Superior temporal gyrus (tissue), 1 donor: ENCODE data around the gene NT5DC4.
"Not testable (repeated sequence)": the region's sequence is repeated elsewhere in the genome, so short reads cannot be mapped to it uniquely, and the experiment has no call there.

ENCODE experiments used
- DNase-seq: peaks from one replicate; pipeline ENCODE4 v3.0.0-alpha.2; 2016; ENCODE audit errors: extremely low spot score

The NT5DC4 gene

DNA sequence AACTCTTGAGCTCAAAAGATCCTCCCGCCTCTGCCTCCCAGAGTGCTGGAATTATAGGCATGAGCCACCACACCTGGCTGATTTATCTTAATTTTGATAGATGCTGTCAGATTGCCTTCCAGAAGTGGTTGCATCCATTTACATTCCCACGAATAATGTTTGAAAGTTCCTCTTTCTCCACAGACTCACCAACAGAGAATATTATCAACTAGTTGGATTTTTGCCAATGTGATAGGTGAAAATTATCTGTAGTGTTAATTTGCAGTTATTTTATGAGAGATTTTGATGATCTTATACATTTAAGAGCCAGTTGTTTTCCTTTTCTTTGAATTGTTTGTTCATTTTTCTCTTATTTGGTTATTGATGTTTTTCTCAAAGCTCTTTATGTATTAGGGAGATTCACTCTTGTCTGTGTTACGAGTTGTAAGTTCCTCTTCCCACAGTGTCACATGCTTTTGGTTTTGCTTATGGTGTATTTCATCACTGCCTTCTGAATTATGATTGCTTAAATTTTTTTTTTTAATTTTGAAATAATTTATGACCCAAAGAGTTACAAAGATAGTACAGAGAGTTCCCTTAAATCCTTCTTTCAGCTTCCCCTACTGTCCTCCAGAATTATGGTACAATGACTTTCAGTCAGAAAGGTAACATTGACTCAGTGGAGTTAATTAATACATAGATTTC is 20.7 kb upstream of the NT5DC4 start:
- no peak for DNase-seq

DNA sequence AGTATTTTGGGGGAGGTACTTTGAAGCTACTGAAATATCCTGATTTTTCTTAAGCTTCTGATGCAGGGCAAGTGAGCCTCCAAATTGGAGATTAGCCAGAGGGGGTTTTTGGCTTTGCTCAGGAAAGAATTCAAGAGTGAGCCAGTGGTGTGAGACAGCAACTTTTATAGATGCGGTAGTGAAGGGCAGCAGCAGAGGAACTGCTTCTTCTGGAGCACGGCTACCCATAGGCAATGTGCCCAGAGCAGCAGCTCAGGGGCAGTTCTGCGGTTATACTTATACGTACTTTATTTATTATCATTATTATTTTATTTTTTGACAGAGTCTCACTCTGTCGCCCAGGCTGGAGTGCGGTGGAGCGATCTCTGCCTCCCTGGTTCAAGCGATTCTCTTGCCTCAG is 19.8 kb upstream of the NT5DC4 start:
- DNase-seq: no peak

DNA sequence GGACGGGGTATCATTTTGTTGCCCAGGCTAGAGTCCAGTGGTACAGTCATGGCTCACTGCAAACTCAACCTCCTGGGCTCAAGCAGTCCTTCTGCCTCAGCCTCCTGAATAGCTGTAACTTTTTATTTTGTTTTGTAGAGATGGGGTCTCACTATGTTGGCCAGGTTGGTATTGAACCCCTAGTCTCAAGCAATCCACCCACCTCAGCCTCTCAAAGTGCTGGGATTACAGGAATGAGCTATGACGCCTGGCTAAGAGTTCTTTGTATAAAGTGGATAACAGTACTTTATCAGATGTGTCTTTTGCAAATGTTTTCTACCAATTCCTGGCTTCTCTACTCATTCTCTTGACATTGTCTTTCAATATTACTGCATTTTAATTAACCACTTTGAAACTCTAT is 17.1 kb upstream of the NT5DC4 start:
- DNase-seq: no peak

DNA sequence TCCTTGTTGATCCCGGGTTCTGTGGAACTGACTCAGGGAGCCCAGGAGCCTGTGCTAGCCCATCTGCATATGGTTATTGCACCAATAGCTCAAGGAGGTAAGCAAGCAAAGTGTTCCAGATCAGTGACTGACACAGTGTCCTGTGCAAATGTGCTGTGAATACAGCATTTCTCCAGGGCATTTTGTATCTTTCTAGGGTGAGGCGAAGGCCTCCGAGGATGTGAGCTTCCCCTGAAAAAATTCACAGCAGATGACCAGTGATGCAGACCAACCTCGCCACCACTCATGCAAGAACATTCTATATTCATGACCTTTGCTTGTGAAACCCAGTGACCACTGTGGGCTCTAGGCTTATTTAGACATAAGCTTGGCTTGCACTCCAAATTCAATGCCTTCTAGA is 15.2 kb upstream of the NT5DC4 start:
- DNase-seq: no peak

DNA sequence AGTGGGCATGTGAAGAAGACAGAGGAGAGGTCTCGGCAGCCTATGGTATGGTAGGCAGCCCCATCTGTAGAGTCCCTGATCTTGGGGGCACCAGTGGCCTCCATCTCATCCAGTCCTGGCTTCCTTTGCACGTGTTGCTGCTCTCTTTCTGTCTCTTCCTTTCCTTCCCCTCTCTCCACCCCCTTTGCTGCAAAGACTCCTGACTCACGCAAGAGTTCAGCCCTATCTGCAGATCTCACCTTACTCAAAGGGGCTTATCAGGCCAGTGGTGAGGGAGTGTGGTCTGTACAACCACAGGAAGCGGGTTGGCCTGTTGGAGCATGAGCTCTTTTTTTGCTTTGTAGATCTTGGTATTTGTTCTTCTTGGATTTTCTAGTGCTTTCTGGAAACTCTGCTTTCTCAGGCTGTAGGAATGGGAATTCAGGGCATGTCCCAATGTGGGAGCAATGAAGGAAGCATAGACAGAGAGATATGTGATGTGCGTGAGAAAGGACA is 14.6 kb upstream of the NT5DC4 start:
- DNase-seq: no peak

DNA sequence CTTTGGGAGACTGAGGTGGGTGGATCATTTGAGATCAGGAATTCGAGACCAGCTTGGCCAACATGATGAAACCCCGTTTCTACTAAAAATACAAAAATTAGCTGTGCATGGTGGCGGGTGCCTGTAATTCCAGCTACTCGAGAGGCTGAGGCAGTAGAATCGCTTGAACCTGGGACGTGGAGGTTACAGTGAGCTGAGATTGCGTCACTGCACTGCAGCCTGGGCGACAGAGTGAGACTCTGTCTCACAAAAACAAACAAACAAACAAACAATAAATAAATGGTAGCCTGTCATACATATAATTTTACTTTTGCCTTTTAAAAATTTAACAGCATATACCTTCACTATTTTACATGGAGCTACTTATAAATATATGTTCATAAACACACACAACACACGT is 13.9 kb upstream of the NT5DC4 start:
- not testable (repeated sequence) for DNase-seq

DNA sequence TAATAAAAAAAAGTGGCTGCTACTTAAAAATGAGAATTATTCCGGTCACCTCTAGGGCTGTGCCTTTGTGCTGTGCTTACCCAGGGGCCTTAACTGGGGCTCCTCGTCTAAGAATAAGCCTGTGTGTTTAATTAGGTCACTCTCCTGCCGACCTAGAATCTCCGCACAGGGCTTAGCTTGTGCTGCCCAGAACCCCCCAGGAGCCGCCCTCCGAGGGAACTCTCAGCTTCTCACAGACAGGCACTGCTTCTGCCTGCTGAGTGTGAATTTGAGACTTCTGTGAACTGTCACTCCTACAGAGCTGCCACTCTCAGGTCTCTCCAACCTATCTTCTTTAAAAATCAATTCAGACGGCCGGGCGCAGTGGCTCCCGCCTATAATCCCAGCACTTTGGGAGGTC is 11.9 kb upstream of the NT5DC4 start:
- no peak for DNase-seq

DNA sequence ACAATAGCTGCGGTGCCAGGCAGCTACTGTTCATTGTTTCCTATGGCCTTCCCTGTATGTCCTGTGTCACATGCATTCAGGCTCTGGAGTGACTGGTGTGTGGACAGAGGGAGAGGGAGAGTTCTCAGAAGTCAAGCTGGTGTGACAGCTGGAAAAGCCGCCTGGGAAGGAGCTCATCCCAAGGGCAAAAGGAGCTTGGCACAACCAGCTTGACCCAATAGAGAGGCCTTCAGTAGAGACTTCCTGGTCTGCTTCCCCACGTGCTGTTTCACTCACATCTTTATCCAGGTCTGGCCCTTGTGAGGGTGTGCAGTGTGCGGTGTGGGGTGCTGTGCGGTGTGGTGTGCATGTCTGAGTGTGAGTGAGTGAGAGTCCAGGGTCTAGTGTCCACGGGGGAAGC is 11.1 kb upstream of the NT5DC4 start:
- no peak for DNase-seq

DNA sequence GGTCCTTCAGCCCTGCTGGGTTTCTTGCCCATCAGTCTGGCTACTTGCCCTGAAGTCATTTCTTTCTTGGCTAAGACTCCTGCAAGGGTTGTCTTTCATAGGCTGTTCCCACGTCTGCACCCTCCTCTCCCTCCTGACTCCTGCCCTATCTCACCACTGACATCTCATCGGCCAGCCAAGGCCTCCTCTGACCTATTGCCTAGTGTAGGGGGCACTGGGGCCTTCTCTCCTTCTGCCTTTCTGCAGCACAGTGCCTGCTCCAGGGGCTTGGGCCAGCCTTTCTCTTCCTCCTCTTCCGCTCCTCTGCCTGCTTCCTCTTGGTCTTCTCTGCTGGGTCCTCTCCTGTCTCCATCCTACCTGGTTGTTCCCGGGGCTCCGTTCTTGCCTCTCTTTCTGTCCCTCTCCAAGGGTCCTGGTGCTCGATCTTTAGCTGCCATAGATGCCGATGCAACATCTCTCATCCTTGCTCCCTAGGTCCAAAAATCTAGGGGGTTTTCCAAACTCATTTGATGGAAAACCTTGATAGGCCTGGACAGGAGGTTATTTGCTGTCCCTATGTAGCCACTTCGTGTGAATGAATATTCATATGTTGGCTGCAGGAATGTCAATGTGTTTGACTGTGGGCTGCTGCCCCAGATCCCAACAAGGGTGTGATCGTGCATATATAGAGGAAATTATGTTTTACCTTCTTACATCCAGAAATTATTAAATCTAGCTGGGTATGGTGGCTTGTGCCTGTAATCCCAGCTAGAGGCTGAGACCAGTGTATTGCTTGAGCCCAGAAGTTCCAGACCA is 9.7 kb upstream of the NT5DC4 start:
- no peak for DNase-seq

DNA sequence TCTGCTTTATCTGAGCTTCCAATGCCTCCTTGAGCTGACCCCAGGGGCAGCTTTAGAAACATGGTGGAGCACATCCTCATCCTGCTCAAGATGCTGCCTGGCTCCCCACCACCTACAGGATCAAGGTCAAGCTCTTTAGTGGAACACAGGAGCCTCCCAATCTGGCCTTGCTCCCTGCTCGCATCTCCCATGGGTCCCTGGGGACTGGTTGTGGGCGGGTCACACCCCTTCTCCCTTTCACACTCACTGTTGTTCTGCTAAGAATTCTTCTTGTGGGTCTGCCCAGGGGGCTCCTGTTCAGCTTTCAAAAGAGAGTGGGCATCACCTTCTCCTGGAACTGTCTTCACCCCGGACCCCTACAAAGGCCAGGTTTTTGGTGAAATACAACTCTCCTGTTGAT is 8.4 kb upstream of the NT5DC4 start:
- no peak for DNase-seq

DNA sequence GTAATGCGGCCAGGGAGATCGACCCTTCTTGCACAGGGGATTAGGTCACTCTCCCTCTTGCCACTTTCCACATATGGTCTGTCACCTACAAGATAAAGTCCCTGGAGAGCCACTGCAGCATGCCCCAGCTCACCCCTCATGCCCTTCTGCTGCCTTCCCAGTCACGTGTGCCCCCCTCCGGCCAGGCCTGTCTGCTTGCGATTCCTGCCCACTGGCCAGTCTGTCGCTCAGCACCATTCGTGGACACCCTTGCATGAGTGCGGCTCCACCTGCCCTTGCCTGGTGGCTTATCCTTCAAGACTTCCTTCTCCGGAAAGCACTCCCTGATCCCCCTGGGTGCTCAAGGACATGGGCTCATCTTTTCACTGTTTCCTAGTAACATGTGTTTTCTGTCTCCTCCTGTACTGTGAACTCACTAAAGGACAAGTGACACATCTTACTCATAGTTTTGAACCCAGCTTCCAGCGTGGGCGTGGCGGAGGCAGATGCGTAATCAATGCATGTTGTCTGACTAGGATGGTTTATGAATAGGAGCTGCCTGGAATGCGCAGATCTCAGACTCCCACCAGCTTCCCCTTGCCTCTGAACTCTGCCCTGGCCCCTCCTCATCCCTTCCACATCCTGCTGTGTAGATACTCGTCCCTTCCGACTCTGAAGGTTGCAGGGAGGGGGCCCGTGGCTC is 7.8 kb upstream of the NT5DC4 start:
- no peak for DNase-seq

DNA sequence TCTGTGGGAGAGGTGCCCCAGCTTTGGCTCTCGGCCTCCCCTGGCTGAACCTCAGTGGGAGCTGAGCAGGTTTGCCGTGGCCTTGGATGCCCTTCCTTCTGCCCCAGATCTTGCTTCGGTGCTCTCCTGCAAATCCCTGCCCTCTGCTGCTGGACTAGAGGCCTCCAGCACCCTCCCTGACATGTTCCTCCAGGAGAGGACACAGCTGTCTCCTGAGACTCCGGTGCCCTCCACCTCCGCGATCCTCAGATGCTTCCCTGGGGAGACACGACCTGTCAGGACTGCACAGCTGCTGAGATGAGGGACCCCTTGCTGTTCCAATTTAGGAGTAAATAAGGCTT is 7.3 kb upstream of the NT5DC4 start:
- DNase-seq: no peak

DNA sequence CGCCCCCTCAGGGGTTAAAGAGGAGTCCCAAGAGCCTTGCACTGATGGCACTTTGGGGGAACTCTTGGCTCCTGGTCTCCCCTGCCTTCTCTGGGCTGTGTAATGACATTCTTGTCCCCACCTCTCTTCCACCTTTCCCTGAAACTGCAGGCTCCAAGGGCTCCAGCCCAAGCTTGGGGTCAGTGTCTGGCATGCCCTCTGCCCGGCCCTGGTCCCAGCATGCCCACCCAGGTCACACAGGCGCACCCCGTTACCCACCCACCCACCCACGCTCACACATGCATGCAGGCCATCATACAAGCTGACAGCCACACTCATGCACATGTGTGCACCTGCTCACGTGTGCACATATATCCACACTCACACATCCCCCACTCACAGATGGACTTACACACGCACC is 6.9 kb upstream of the NT5DC4 start:
- DNase-seq: no peak

DNA sequence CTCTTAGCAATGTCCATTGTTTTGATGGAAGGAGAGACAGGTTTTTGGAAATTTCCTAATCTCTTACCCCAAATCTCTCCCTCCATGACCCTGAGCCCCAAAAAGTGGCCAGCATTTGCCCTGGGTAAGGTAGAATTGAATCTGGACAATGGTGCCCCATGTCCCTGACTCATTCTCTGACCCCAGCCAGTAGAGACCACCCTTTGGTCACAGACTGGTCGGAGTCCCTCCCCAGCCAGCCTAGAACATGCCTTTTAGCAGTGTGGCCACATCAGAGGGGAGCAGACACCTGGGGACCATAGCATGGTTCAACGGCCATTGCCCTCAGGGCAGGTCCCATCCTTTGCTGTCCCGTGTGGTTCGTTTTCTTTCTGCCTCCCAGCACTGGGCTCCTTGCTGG is 6.5 kb upstream of the NT5DC4 start:
- DNase-seq: no peak

DNA sequence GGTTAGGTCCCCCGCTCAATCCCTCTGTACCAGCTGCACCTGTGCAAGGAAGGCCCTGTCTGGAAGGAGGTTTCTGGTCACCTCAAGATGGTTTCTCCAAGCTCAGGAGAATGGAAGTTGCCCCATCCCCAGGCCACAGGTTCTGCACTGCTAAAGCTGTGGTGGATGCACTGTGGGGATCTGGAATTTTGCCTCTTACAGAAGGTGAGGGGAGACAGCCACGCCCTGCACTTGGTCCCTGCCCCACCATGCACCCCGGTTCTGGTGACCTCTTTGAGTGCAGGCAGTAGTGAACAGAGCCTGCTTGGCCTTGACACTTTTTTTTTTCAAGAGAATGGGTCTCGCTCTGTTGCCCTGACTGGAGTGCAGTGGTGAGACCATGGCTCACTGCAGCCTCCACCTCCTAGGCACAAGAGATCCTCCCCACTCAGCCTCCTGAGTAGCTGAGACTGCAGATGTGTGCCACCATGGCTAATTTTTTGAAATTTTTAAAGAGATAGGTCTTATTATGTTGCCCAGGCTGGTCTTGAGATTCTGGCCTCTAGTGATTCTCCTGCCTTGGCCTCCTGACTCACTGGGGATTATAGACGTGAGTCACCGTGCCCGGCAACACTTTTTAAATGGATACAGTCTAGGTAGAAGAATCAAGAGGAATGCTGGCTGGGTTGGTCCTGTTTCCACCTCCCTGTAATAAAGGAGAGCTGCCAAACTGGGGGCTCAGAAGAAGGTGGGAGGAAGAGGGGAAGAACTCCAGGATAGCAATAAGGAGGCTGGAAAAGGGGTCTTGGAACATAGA is 5.8 kb upstream of the NT5DC4 start:
- no peak for DNase-seq

DNA sequence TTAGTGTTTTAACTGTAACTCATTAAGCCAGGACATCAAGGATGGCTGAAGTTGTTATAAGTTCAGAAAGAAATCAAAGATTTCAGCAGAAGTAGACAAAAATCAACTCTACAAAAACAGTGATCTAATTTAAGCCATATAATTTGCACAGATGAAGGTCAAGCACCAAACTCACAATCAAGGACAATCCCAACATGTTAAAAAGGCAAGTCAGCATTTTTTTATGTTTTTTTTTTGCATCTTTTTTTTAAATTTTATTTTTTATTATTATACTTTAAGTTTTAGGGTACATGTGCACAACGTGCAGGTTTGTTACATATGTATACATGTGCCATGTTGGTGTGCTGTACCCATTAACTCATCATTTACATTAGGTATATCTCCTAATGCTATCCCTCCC is 4.7 kb upstream of the NT5DC4 start:
- not testable (repeated sequence) for DNase-seq

DNA sequence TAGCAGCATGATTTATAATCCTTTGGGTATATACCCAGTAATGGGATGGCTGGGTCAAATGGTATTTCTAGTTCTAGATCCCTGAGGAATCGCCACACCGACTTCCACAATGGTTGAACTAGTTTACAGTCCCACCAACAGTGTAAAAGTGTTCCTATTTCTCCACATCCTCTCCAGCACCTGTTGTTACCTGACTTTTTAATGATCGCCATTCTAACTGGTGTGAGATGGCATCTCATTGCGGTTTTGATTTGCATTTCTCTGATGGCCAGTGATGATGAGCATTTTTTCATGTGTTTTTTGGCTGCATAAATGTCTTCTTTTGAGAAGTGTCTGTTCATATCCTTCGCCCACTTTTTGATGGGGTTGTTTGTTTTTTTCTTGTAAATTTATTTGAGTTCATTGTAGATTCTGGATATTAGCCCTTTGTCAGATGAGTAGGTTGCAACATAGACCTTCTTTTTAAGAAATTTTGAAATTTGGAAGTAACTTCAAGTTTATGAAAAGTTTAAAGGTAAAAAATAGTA is 3.9 kb upstream of the NT5DC4 start:
- not testable (repeated sequence) for DNase-seq

DNA sequence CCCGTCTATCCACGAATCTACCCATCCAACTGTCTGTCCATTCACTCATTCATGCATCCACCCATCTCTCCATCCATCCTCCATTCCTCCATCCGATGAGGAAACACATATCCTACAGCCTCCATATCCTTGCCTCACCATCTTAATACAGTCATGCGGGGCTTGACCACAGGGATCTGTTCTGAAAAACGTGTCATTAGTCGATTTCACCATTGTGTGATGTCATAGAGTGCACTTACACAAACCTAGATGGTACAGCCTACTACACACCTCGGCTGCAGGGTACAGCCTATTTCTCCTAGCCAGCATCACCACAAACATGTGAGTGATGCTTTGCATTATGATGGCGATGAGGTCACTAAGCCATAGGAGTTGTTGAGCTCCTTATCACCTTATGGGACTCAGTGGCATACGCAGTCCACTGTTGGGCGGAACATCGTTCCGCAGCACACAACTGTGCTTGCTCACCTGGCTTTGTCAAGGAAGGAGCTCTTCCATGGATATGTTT is 1.9 kb upstream of the NT5DC4 start:
- DNase-seq: no peak

DNA sequence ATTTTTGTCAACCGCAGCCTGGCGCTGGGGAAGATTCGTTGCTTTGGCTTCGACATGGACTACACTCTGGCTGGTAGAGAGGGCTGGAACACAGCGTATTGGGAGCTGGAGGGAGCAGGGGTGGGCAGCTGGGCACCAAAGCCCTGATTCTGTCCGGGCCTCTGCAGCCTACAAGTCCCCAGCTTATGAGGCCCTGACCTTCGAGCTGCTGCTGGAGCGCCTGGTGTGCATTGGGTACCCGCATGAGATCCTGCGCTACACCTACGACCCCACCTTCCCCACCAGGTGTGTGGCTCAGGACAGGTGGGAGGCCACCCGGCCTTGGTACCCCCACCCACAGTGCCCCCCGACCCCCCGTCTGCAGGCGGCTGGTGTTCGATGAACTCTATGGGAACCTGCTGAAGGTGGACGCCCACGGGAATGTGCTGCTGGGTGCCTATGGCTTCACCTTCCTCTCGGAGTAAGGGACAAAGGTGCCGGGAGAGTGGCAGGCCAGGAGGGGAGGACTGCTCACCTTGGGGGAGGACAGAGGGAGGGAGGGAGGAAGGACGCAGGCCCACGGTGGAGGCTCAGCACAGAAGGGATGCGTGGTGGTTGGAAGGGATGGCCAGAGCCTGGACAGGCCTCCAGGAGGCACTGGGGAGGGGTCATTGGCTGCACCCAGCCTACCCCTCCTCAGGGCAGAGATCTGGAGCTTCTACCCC is 1.2 kb downstream of the NT5DC4 start:
- no peak for DNase-seq

DNA sequence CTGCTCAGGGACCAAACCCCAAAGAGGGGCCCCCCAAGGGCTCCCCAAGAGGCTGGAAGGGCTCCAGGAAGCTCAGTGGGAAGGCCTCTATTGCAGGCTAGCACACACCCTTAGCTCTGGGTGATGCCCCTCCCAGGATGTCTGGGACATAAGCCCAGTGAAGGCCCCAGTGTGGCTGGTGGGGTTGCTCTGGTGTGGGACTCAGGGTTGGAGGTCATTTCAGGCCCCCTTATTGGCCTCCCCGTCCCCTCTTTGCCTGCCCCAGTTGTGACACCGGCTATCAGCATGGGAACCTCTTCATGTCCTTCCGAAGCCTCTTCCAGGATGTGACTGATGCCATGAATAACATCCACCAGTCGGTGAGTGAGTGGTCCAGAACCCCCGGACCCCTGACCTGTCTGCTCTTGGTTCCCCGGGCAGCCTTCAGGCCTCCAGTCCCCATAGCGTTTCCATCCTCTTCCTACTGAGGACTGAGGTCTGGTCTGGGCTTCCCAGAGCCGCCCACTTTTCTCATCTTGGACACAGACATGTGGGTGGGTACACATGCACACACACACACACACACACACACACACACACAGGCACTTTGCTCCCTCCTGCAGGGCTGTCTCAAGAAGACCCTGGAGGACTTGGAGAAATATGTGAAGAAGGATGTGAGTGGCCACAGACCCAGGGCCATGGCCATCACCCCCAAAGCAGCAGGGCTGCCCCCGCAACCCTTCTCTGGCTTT is 2.2 kb downstream of the NT5DC4 start:
- no peak for DNase-seq
